PC-3 (cell line): Measurements from ENCODE around the gene LRPPRC. TPM values are rescaled to one million over a fixed set of nuclear protein-coding genes. Genes with fewer than 3 reads are reported as not detected.

Experiments
- ATAC-seq: fragments of 200-7000 bp; cut with Tn5 transposase; 2 replicates; pipeline ENCODE4 v1.9.1; 2020; ENCODE audit warnings: mild to moderate bottlenecking, moderate library complexity
- BruUV-seq: library from RNA; stranded (reverse); fragments of 400-500 nt; replicated peaks from 2 replicates; lab custom pipeline; 2021; lab: Mats Ljungman, UMichigan
- CTCF ChIA-PET: fragments of 300-600 bp; sonication (Branson Sonifier 250); formaldehyde crosslinking; loops from one replicate; lab custom pipeline; 2022; ENCODE audit warnings: antibody characterized with exemption; lab: Charles Lee
- POLR2A ChIA-PET: fragments of 300-600 bp; sonication (Branson Sonifier 250); formaldehyde crosslinking; loops from one replicate; lab custom pipeline; 2022; ENCODE audit warnings: antibody characterized with exemption; ENCODE audit not compliant: unreplicated experiment; lab: Charles Lee
- DNase-seq: peaks from one replicate; pipeline ENCODE4 v3.0.0-alpha.2; 2015
- H2AFZ ChIP-seq: fragments of 300-600 bp; sonication (generic); 2 replicates; pipeline ENCODE4 v1.6.0; 2016; ENCODE audit warnings: antibody characterized with exemption, low read length
- H3F3A ChIP-seq: fragments of 300-600 bp; sonication (generic); one replicate; pipeline ENCODE4 v1.6.0; 2017; ENCODE audit warnings: antibody characterized with exemption, low read length, control low read depth, mild to moderate bottlenecking; ENCODE audit not compliant: unreplicated experiment
- H3K27ac ChIP-seq: fragments of 300-600 bp; sonication (generic); 2 replicates; pipeline ENCODE4 v1.5.1; 2016; ENCODE audit warnings: mild to moderate bottlenecking, low read length
- H3K27me3 ChIP-seq: fragments of 300-600 bp; sonication (generic); 2 replicates; pipeline ENCODE4 v1.6.1; 2016; ENCODE audit warnings: low read length, mixed read lengths
- H3K36me3 ChIP-seq: fragments of 300-600 bp; sonication (generic); 2 replicates; pipeline ENCODE4 v1.6.1; 2016; ENCODE audit warnings: low read depth, mixed run types, low read length, mixed read lengths
- H3K4me1 ChIP-seq: fragments of 300-600 bp; sonication (generic); 2 replicates; pipeline ENCODE4 v1.5.1; 2016; ENCODE audit warnings: low read length; ENCODE audit not compliant: insufficient read depth
- H3K4me2 ChIP-seq: fragments of 300-600 bp; sonication (generic); 2 replicates; pipeline ENCODE4 v1.6.0; 2016; ENCODE audit warnings: low read length
- H3K4me3 ChIP-seq: fragments of 300-600 bp; sonication (generic); 2 replicates; pipeline ENCODE4 v1.5.1; 2016; ENCODE audit warnings: mild to moderate bottlenecking, low read length, mixed read lengths
- H3K79me2 ChIP-seq: fragments of 300-600 bp; sonication (generic); 2 replicates; pipeline ENCODE4 v1.6.1; 2017; ENCODE audit warnings: low read length, mixed read lengths
- H3K9ac ChIP-seq: fragments of 300-600 bp; sonication (generic); 2 replicates; pipeline ENCODE4 v1.6.0; 2016; ENCODE audit warnings: mild to moderate bottlenecking, low read length
- H3K9me2 ChIP-seq: fragments of 300-600 bp; sonication (generic); replicated peaks from 2 replicates; pipeline ENCODE4 v1.6.1; 2016; ENCODE audit warnings: mixed run types, low read length, mixed read lengths
- H3K9me3 ChIP-seq: fragments of 300-600 bp; sonication (generic); 2 replicates; pipeline ENCODE4 v1.6.1; 2016; ENCODE audit warnings: low read length, mixed read lengths
- H4K20me1 ChIP-seq: fragments of 300-600 bp; sonication (generic); 2 replicates; pipeline ENCODE4 v1.6.1; 2016; ENCODE audit warnings: low read length, mixed read lengths
- CTCF ChIP-seq: fragments of 300-600 bp; sonication (generic); conservative IDR thresholded peaks from 2 replicates; pipeline ENCODE4 v1.5.1; 2017; ENCODE audit warnings: antibody characterized with exemption, low read depth, mild to moderate bottlenecking, low read length
- EZH2 ChIP-seq: fragments of 300-600 bp; sonication (generic); IDR thresholded peaks from one replicate; pipeline ENCODE4 v1.6.1; 2017; ENCODE audit warnings: antibody characterized with exemption, mild to moderate bottlenecking, low read length; ENCODE audit not compliant: unreplicated experiment
- EZH2phosphoT487 ChIP-seq: fragments of 300-600 bp; sonication (generic); IDR thresholded peaks from 2 replicates; pipeline ENCODE4 v1.6.1; 2018; ENCODE audit warnings: mild to moderate bottlenecking, antibody characterized with exemption, low read length, borderline replicate concordance
- intact Hi-C: fragments of 100-400 bp; cut with micrococcal nuclease; formaldehyde crosslinking; loops from 2 replicates; pipeline ENCODE4 v1.9.0; 2023
- total RNA-seq: library from RNA; depleted of rRNA; stranded (reverse); fragments of >200 nt; gene quantifications from 2 replicates; pipeline ENCODE4 v1.2.3, GENCODE V29; 2014

LRPPRC gene
- total RNA-seq, 1 experiment from 2014 or later: 94.8 TPM

GRCh38 chr2:43846140-43846793 is 149.5 kb downstream of the LRPPRC start:
- intact Hi-C loops: no loop called here
- CTCF ChIA-PET: interaction anchor here (0.6 kb wide), 1 partner anchor 946 kb away, joined by 3 read pairs; no protein-coding TSS in a partner anchor
- H3K9ac ChIP-seq: no peak overlapping the region
- no peak overlapping the region for H3K4me2 ChIP-seq
- DNase-seq: no peak
- POLR2A ChIA-PET: no interaction called here
- H4K20me1 ChIP-seq: no peaks in the 10 kb centered on the region
- no peaks in the 10 kb centered on the region for H3K9me2 ChIP-seq
- no peak for TF ChIP-seq CTCF
- TF ChIP-seq EZH2: no peak
- no peak for TF ChIP-seq EZH2phosphoT487
- no TSS peak for BruUV-seq
- no peaks in the 10 kb centered on the region for H3K27me3 ChIP-seq
- H3K79me2 ChIP-seq: no peaks in the 10 kb centered on the region
- no peak for ATAC-seq
- H3F3A ChIP-seq: no peaks in the 10 kb centered on the region
- no peak overlapping the region for H2AFZ ChIP-seq
- no peaks in the 10 kb centered on the region for H3K36me3 ChIP-seq
- H3K27ac ChIP-seq: no peak overlapping the region
- no peaks in the 10 kb centered on the region for H3K9me3 ChIP-seq
- H3K4me1 ChIP-seq: no peaks in the 10 kb centered on the region
- no peak overlapping the region for H3K4me3 ChIP-seq

- TF ChIP-seq CTCF: no peak
- TF ChIP-seq EZH2phosphoT487: no peak
- no peak for TF ChIP-seq EZH2
- Histone ChIP-seq H3K9ac (no peak overlapping the region), H3K27ac (no peak overlapping the region), H3K4me3 (no peak overlapping the region), H3K36me3 (no peaks in the 10 kb centered on the region), H3K27me3 (no peaks in the 10 kb centered on the region), H3K9me2 (no peaks in the 10 kb centered on the region), H3K4me1 (no peaks in the 10 kb centered on the region), H2AFZ (no peak overlapping the region), H3K79me2 (no peaks in the 10 kb centered on the region), H3K9me3 (no peaks in the 10 kb centered on the region), H3F3A (no peaks in the 10 kb centered on the region), H4K20me1 (no peaks in the 10 kb centered on the region), H3K4me2 (no peak overlapping the region)
- DNase-seq (no peak), ATAC-seq (no peak)
- ChIA-PET POLR2A (no interaction called here), CTCF (no interaction called here)
- no TSS peak for BruUV-seq
- intact Hi-C loops: no loop called here
Measured at GRCh38 chr2:43845181-43845580, 150.6 kb downstream of the LRPPRC start.

GRCh38 chr2:43842866-43843226 is 152.9 kb downstream of the LRPPRC start:
- no peak overlapping the region for H3K9ac ChIP-seq
- no peak for ATAC-seq
- H4K20me1 ChIP-seq: no peaks in the 10 kb centered on the region
- H3K4me3 ChIP-seq: no peak overlapping the region
- H3K4me2 ChIP-seq: no peak overlapping the region
- H3F3A ChIP-seq: no peaks in the 10 kb centered on the region
- intact Hi-C loops: no loop called here
- no peaks in the 10 kb centered on the region for H3K9me3 ChIP-seq
- CTCF ChIA-PET: no interaction called here
- TF ChIP-seq EZH2phosphoT487 (no peak), CTCF (no peak)
- H3K27me3 ChIP-seq: no peaks in the 10 kb centered on the region
- H2AFZ ChIP-seq: no peak overlapping the region
- H3K27ac ChIP-seq: no peak overlapping the region
- POLR2A ChIA-PET: no interaction called here
- no peaks in the 10 kb centered on the region for H3K79me2 ChIP-seq
- no peaks in the 10 kb centered on the region for H3K4me1 ChIP-seq
- no peaks in the 10 kb centered on the region for H3K9me2 ChIP-seq
- DNase-seq: no peak
- H3K36me3 ChIP-seq: no peaks in the 10 kb centered on the region
- BruUV-seq: no TSS peak
